ENCODE results near the gene UNK. TPM values are rescaled to one million over a fixed set of nuclear protein-coding genes. Genes with fewer than 3 reads are reported as not detected.
A peak's percentile ranks its signal among the peaks of the same experiment; 100 is the strongest.

Gene UNK
- total and polyA plus RNA-seq, 2 donors from 2014 or later = 12.0 to 35.5 TPM

- H3K27me3 ChIP-seq (ENCODE audit: control insufficient read depth, insufficient read depth, low read length) = no peaks in the 10 kb centered on the region
- H3K9ac ChIP-seq (ENCODE audit: low read length in 3 of 3) = no peak overlapping the region
- no peaks in the 10 kb centered on the region for H3K9me3 ChIP-seq (ENCODE audit: control insufficient read depth in 2 of 3, insufficient read depth in 1 of 3, low read length in 3 of 3)
- intact Hi-C loops (cut with DNase I) = no loop called here
- H3K4me1 ChIP-seq (ENCODE audit: control insufficient read depth in 2 of 3, insufficient read depth in 2 of 3, low read depth in 1 of 3, low read length in 3 of 3) = peaks cover 0 to 12% (median 12%) of the 10 kb centered on the region in 3 donors
- no peaks in the 10 kb centered on the region for H3K36me3 ChIP-seq (ENCODE audit: control insufficient read depth in 2 of 3, insufficient read depth in 3 of 3, low read length in 3 of 3)
- DNase-seq (peak in 1 of 5 donors; percentile 63), FAIRE-seq (no peak)
- no peak overlapping the region for H3K4me3 ChIP-seq (ENCODE audit: low read length in 3 of 3)
- TF ChIP-seq CTCF (IDR thresholded peaks at IDR 0.05; ENCODE audit: borderline replicate concordance, extremely low read depth, insufficient read depth) = no peak
- no peak overlapping the region for H3K27ac ChIP-seq (ENCODE audit: low read depth in 2 of 2, low read length in 2 of 2)
These were observed 21.9 kb upstream of the UNK start for GRCh38 chr17:75762513-75763268.

DNA sequence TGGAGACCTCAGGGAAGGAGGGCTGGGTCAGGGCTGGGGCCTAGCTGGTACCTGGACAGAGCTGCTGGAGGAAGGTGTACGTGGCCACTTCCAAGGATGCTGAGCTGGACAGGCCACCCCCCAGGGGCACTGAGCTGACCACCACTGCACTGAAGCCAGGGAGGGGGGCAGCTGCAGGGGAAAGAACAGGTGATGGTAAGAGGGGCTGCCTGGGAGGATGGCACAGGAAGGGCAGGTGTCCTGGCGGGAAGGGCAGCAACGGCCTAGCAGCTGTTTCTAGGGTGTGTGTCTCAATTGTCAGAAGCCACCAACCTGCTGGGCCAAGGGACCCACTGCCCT is 21.4 kb upstream of the UNK start:
- Histone ChIP-seq H3K27me3 (ENCODE audit: control insufficient read depth, insufficient read depth, low read length) (no peaks in the 10 kb centered on the region), H3K36me3 (ENCODE audit: control insufficient read depth in 2 of 3, insufficient read depth in 3 of 3, low read length in 3 of 3) (no peaks in the 10 kb centered on the region), H3K4me3 (ENCODE audit: low read length in 3 of 3) (no peak overlapping the region), H3K4me1 (ENCODE audit: control insufficient read depth in 2 of 3, insufficient read depth in 2 of 3, low read depth in 1 of 3, low read length in 3 of 3) (peaks cover 0 to 12% (median 12%) of the 10 kb centered on the region in 3 donors), H3K27ac (ENCODE audit: low read depth in 2 of 2, low read length in 2 of 2) (no peak overlapping the region), H3K9me3 (ENCODE audit: control insufficient read depth in 2 of 3, insufficient read depth in 1 of 3, low read length in 3 of 3) (no peaks in the 10 kb centered on the region), H3K9ac (ENCODE audit: low read length in 3 of 3) (no peak overlapping the region)
- no peak for TF ChIP-seq CTCF (IDR thresholded peaks at IDR 0.05; ENCODE audit: borderline replicate concordance, extremely low read depth, insufficient read depth)
- intact Hi-C loops (cut with DNase I) = no loop called here
- DNase-seq (peak in 1 of 5 donors; percentile 79), FAIRE-seq (no peak)

- H3K4me3 ChIP-seq (ENCODE audit: low read length in 3 of 3) = peak overlapping the region; percentile 31 to 73 (median 41)
- FAIRE-seq (no peak), DNase-seq (peak in 2 of 5 donors; percentile 25 to 73)
- no peaks in the 10 kb centered on the region for H3K27me3 ChIP-seq (ENCODE audit: control insufficient read depth, insufficient read depth, low read length)
- no peaks in the 10 kb centered on the region for H3K9me3 ChIP-seq (ENCODE audit: control insufficient read depth in 2 of 3, insufficient read depth in 1 of 3, low read length in 3 of 3)
- peak overlapping the region in 2 of 3 donors; percentile 54 to 75 for H3K9ac ChIP-seq (ENCODE audit: low read length in 3 of 3)
- intact Hi-C loops (cut with DNase I) = no loop called here
- no peaks in the 10 kb centered on the region for H3K36me3 ChIP-seq (ENCODE audit: control insufficient read depth in 2 of 3, insufficient read depth in 3 of 3, low read length in 3 of 3)
- peak overlapping the region; percentile 78 to 81 for H3K27ac ChIP-seq (ENCODE audit: low read depth in 2 of 2, low read length in 2 of 2)
- no peak for TF ChIP-seq CTCF (IDR thresholded peaks at IDR 0.05; ENCODE audit: borderline replicate concordance, extremely low read depth, insufficient read depth)
- H3K4me1 ChIP-seq (ENCODE audit: control insufficient read depth in 2 of 3, insufficient read depth in 2 of 3, low read depth in 1 of 3, low read length in 3 of 3) = peaks cover 0 to 12% (median 12%) of the 10 kb centered on the region in 3 donors
These were observed 20.8 kb upstream of the UNK start for GRCh38 chr17:75763613-75764416.

Measured in kidney (tissue), 14 donors.